Measurements from ENCODE around the gene SIGLEC5.

GRCh38 chr19:51653162-51653561, 23.0 kb upstream of the SIGLEC5 start:
- TF ChIP-seq CTCF (IDR thresholded peaks at IDR 0.05), result no peak
- no peak for TF ChIP-seq POLR2A (IDR thresholded peaks at IDR 0.05)

All from tibial nerve (tissue), 3 donors.